Activated B cell treated with CpG ODN at 0.5 μM for 24 hours (primary cell): Measurements from ENCODE around the gene RSPO1. TPM values are rescaled to one million over a fixed set of nuclear protein-coding genes. Genes with fewer than 3 reads are reported as not detected.

Experiments
- ATAC-seq: fragments of 200-7000 bp; cut with Tn5 transposase; one replicate; pipeline ENCODE4 v1.10.0; 2021; ENCODE audit warnings: low read depth, mild to moderate bottlenecking, moderate library complexity
- CTCF ChIA-PET: fragments of 350-600 bp; sonication (Branson Sonifier 250); formaldehyde crosslinking; loops from one replicate; lab custom pipeline; 2021; ENCODE audit warnings: antibody characterized with exemption; lab: Charles Lee
- POLR2A ChIA-PET: fragments of 350-600 bp; sonication (Branson Sonifier 250); formaldehyde crosslinking; loops from one replicate; lab custom pipeline; 2021; ENCODE audit warnings: antibody characterized with exemption; lab: Charles Lee
- DNase-seq: peaks from one replicate; pipeline ENCODE4 v3.0.0; 2022
- H3K27ac Mint-ChIP-seq: one replicate; pipeline ENCODE4 v1.8.0; 2020; ENCODE audit warnings: mixed read lengths
- H3K27me3 Mint-ChIP-seq: one replicate; pipeline ENCODE4 v1.8.0; 2021; ENCODE audit warnings: mixed read lengths
- H3K36me3 Mint-ChIP-seq: one replicate; pipeline ENCODE4 v1.8.0; 2021; ENCODE audit warnings: low read depth, mixed read lengths
- H3K4me1 Mint-ChIP-seq: one replicate; pipeline ENCODE4 v1.8.0; 2021; ENCODE audit warnings: mixed read lengths
- H3K4me3 Mint-ChIP-seq: one replicate; pipeline ENCODE4 v1.8.0; 2020; ENCODE audit warnings: mild to moderate bottlenecking, mixed read lengths
- H3K9me3 Mint-ChIP-seq: one replicate; pipeline ENCODE4 v1.8.0; 2020; ENCODE audit warnings: mixed read lengths
- intact Hi-C: fragments of 100-400 bp; cut with micrococcal nuclease; formaldehyde crosslinking; loops from one replicate; pipeline ENCODE4 v1.15.1; 2024
- total RNA-seq: library from RNA; stranded (reverse); gene quantifications from 2 replicates; pipeline ENCODE4 v1.2.3, GENCODE V29; 2022
- TF ChIP-seq, protein P1 (sequence below): fragments of 200-600 bp; IDR thresholded peaks from one replicate; pipeline ENCODE4 v1.8.0; 2022; ENCODE audit warnings: antibody characterized with exemption, mild to moderate bottlenecking

RSPO1 gene
- total RNA-seq, 1 donor from 2014 or later = not detected

DNA sequence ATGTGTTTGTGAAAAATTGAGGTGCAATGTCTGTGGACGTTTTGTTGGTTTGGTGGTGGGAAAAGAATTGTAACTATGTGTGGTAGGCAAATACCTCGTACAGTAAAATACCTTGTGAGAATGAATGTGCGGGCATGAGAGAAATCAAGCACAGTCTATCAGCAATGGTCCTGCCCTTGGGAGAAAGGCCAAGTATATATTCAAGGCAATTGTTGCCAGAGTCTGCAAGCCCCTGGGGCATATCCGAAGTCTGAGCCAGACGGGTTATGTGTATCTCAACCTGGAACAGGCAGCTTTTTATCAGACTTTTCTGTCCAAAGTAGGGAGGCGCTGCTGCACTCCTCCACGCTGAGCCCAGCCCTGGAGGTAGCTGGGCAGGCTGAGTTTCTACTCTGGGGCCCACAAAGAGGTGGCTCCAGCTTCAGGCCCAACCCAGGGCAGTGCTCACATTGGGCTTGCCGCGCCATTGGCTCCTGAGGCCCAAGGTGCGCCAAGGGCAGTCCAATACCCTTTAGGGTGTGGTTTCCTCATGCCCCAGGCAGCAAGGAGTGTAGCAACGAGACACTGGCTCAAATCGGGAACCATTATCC, 29.5 kb downstream of the RSPO1 start:
- TF ChIP-seq, protein P1, sequence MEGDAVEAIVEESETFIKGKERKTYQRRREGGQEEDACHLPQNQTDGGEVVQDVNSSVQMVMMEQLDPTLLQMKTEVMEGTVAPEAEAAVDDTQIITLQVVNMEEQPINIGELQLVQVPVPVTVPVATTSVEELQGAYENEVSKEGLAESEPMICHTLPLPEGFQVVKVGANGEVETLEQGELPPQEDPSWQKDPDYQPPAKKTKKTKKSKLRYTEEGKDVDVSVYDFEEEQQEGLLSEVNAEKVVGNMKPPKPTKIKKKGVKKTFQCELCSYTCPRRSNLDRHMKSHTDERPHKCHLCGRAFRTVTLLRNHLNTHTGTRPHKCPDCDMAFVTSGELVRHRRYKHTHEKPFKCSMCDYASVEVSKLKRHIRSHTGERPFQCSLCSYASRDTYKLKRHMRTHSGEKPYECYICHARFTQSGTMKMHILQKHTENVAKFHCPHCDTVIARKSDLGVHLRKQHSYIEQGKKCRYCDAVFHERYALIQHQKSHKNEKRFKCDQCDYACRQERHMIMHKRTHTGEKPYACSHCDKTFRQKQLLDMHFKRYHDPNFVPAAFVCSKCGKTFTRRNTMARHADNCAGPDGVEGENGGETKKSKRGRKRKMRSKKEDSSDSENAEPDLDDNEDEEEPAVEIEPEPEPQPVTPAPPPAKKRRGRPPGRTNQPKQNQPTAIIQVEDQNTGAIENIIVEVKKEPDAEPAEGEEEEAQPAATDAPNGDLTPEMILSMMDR = no peak
- Mint-ChIP-seq H3K4me3 (no peak overlapping the region), H3K27me3 (peaks cover 18% of the 10 kb centered on the region), H3K27ac (no peak overlapping the region), H3K4me1 (peaks cover 4% of the 10 kb centered on the region), H3K9me3 (no peaks in the 10 kb centered on the region), H3K36me3 (no peaks in the 10 kb centered on the region)
- no peak for DNase-seq
- ChIA-PET POLR2A (no interaction called here), CTCF (interaction anchor here (2.8 to 8.9 kb wide), 2 partner anchors 71 to 77 kb away, joined by 15 to 181 read pairs; no protein-coding TSS in a partner anchor)
- no peak for ATAC-seq
- intact Hi-C loops = loop anchor here (10.0 kb wide), 1 partner anchor 410 kb away; the partner anchor contains the start of gene UTP11

GRCh38 chr1:37602750-37603694, 31.7 kb downstream of the RSPO1 start:
- ATAC-seq (peak; percentile 82), DNase-seq (no peak)
- intact Hi-C loops = loop anchor here (1.0 to 10.0 kb wide), 3 partner anchors 79 to 1232 kb away; partner anchors contain the start of gene UTP11
- no peaks in the 10 kb centered on the region for H3K36me3 Mint-ChIP-seq
- H3K27ac Mint-ChIP-seq = no peak overlapping the region
- H3K4me3 Mint-ChIP-seq = no peak overlapping the region
- H3K9me3 Mint-ChIP-seq = no peaks in the 10 kb centered on the region
- peaks cover 4% of the 10 kb centered on the region for H3K4me1 Mint-ChIP-seq
- POLR2A ChIA-PET = interaction anchor here (0.7 to 1.6 kb wide), 4 partner anchors 72 to 87 kb away, joined by 4 to 9 read pairs (median 5); no protein-coding TSS in a partner anchor
- CTCF ChIA-PET = interaction anchor here (0.9 to 8.9 kb wide), 16 partner anchors 9 to 257 kb away, joined by 3 to 181 read pairs (median 4); partner anchors contain the start of gene MTF1
- peaks cover 20% of the 10 kb centered on the region for H3K27me3 Mint-ChIP-seq
- TF ChIP-seq, protein P1 = no peak

GRCh38 chr1:37601441-37601840, 33.3 kb downstream of the RSPO1 start:
- Mint-ChIP-seq H3K4me3 (no peak overlapping the region), H3K27me3 (peaks cover 21% of the 10 kb centered on the region), H3K36me3 (no peaks in the 10 kb centered on the region), H3K4me1 (peaks cover 4% of the 10 kb centered on the region), H3K9me3 (no peaks in the 10 kb centered on the region), H3K27ac (no peak overlapping the region)
- intact Hi-C loops = loop anchor here (10.0 kb wide), 1 partner anchor 413 kb away; the partner anchor contains the start of gene UTP11
- TF ChIP-seq, protein P1 = no peak
- ChIA-PET CTCF (interaction anchor here (1.5 to 8.9 kb wide), 2 partner anchors 81 to 258 kb away, joined by 3 to 181 read pairs; partner anchors contain the start of gene MTF1), POLR2A (no interaction called here)
- ATAC-seq (no peak), DNase-seq (no peak)

DNA sequence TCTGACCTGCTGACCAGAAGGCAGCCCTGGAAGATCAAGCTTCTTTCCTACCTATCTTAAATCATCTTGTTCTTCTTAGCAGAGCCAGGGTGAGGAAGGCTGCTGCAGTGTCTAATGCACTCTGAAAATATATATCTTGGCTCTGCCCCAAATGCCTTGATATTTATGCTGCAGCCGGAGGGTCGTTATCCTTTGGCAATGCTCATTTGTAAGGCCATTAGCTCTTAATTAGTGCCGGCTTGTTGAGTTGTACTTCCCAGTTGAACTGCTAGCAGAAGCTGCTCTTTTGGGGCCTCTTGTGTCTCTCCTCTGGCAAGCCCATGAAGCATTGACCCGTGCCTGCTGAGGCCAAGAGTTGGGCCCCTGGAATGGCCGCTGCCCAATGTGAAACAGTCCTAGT, 34.8 kb downstream of the RSPO1 start:
- Mint-ChIP-seq H3K27ac (no peak overlapping the region), H3K4me3 (no peak overlapping the region), H3K36me3 (peaks cover 5% of the 10 kb centered on the region), H3K27me3 (peaks cover 17% of the 10 kb centered on the region), H3K9me3 (no peaks in the 10 kb centered on the region), H3K4me1 (peaks cover 18% of the 10 kb centered on the region)
- intact Hi-C loops = loop anchor here (5.0 to 10.0 kb wide), 5 partner anchors 123 to 1138 kb away; partner anchors contain the start of genes C1orf122, MRPS15, SF3A3 and UTP11
- no peak for ATAC-seq
- CTCF ChIA-PET = interaction anchor here (8.9 kb wide), 1 partner anchor 82 kb away, joined by 181 read pairs; no protein-coding TSS in a partner anchor
- DNase-seq = no peak
- POLR2A ChIA-PET = no interaction called here
- TF ChIP-seq, protein P1 = no peak
